Natural killer cell (primary cell): ENCODE results near the gene ABHD2. TPM values are rescaled to one million over a fixed set of nuclear protein-coding genes. Genes with fewer than 3 reads are reported as not detected.

Experiments used
- ATAC-seq, 3 donors: fragments of 150-1000 bp in 2 of 3; fragments of 200-7000 bp in 1 of 3; cut with Tn5 transposase; 1 replicate in 1 of 3; 2 replicates in 2 of 3; pipeline ENCODE4 v1.10.0; 2021; ENCODE audit warnings: mild to moderate bottlenecking in 2 of 3, moderate library complexity in 2 of 3
- DNase-seq, 2 donors: peaks; one replicate each; pipeline versions ENCODE4 v3.0.0 to v3.0.0-alpha.2; 2013 to 2021; ENCODE audit warnings: mixed read lengths in 1 of 2
- H3K27ac ChIP-seq: one replicate; pipeline ENCODE4 v1.5.1; 2013; ENCODE audit warnings: mild to moderate bottlenecking, low read length
- H3K27me3 ChIP-seq: one replicate; pipeline ENCODE4 v1.6.1; 2013; ENCODE audit warnings: low read length; ENCODE audit not compliant: control insufficient read depth, insufficient read depth
- H3K36me3 ChIP-seq: one replicate; pipeline ENCODE4 v1.6.1; 2013; ENCODE audit warnings: low read length; ENCODE audit not compliant: control insufficient read depth, insufficient read depth
- H3K4me1 ChIP-seq: one replicate; pipeline ENCODE4 v1.6.1; 2013; ENCODE audit warnings: low read length; ENCODE audit not compliant: control insufficient read depth, insufficient read depth
- H3K4me3 ChIP-seq: one replicate; pipeline ENCODE4 v1.5.1; 2013; ENCODE audit warnings: low read length
- H3K9me3 ChIP-seq: one replicate; pipeline ENCODE4 v1.6.1; 2013; ENCODE audit warnings: low read length; ENCODE audit not compliant: control insufficient read depth, insufficient read depth
- H3K27ac Mint-ChIP-seq, 2 donors: one replicate each; pipeline ENCODE4 v1.8.0; 2022; ENCODE audit warnings: mild to moderate bottlenecking in 2 of 2, mixed read lengths in 2 of 2, moderate library complexity in 1 of 2
- H3K27me3 Mint-ChIP-seq, 2 donors: one replicate each; pipeline ENCODE4 v1.8.0; 2022; ENCODE audit warnings: low read depth in 2 of 2, mixed read lengths in 2 of 2
- H3K36me3 Mint-ChIP-seq: one replicate; pipeline ENCODE4 v1.8.0; 2022; ENCODE audit warnings: mixed read lengths
- H3K4me1 Mint-ChIP-seq, 2 donors: one replicate each; pipeline ENCODE4 v1.8.0; 2022; ENCODE audit warnings: mixed read lengths in 2 of 2
- H3K4me3 Mint-ChIP-seq: one replicate; pipeline ENCODE4 v1.8.0; 2022; ENCODE audit warnings: mild to moderate bottlenecking, moderate library complexity, mixed read lengths
- H3K9me3 Mint-ChIP-seq, 2 donors: one replicate each; pipeline ENCODE4 v1.8.0; 2022; ENCODE audit warnings: mixed read lengths in 2 of 2
- WGBS: methylation state at CpG from one replicate; pipeline ENCODE4 v1.1.7; 2013; ENCODE audit warnings: missing lambda C conversion rate; ENCODE audit not compliant: insufficient coverage; 5-methylcytosine and 5-hydroxymethylcytosine counted together
- intact Hi-C: fragments of 100-400 bp; cut with micrococcal nuclease; formaldehyde crosslinking; loops from one replicate; pipeline ENCODE4 v1.14.2; 2022
- total RNA-seq, 4 donors: library from RNA; stranded (reverse); fragments of 120-200 nt in 1 of 4; gene quantifications; one replicate each; pipeline versions ENCODE4 v1.2.3 to v1.2.4, GENCODE V29; 2013 to 2022
- TF ChIP-seq, protein P1 (sequence below): fragments of 200-600 bp; IDR thresholded peaks from one replicate; pipeline ENCODE4 v1.8.0; 2022; ENCODE audit warnings: antibody characterized with exemption

ABHD2 gene
- total RNA-seq, 3 donors from 2014 or later (not counting 1 experiment from before 2014, with no cell fraction given): 187 to 236 (median 191) TPM

DNA sequence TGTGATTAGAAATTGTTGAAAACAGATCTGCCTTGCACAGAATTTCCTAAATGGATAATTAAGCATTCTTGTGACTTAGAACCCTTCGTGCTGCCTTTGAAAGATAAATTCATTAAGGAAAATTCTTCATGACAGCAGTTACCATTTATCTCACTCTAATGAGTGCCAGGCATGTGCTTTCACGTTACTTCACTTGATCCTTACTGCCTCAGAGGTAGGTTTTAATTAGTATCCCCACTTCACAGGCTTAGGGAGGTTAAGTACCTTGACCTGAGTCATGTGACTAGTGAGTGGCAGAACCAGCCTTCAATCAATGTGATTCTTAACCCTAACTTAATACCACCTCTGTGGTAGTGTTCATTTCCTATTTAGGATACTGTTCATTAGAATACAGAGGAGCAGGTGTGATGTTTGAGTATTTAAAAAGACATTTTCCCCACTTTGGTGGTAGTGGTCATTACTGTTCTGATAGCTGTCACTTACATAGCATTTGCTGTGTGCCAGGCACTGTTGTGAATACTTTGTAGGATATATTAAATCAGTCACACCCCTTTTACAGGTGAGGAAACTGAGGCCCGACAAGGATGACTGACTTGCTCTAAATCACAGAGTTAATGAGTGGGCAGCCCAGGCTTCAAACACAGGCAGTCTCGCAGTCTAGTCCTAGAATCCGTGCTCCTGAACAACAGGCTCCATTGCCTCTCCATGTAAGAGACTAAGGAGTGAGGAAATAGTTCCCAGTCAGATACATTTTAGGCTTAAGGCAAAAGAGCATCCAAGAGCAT is 75.2 kb downstream of the ABHD2 start:
- 98% methylated on average over 5 of the region's 5 CpGs for WGBS
- peaks cover 1% of the 10 kb centered on the region for H3K36me3 Mint-ChIP-seq
- no peak overlapping the region for H3K4me3 ChIP-seq
- no peak overlapping the region for H3K27ac ChIP-seq
- no peaks in the 10 kb centered on the region for H3K9me3 ChIP-seq
- H3K4me1 ChIP-seq: peaks cover 15% of the 10 kb centered on the region
- H3K4me1 Mint-ChIP-seq: peaks cover 47 to 55% of the 10 kb centered on the region in 2 donors
- intact Hi-C loops: no loop called here
- peak overlapping the region; percentile 83 to 88 for H3K27ac Mint-ChIP-seq
- H3K9me3 Mint-ChIP-seq: no peaks in the 10 kb centered on the region
- ATAC-seq (no peak), DNase-seq (no peak)
- H3K36me3 ChIP-seq: peaks cover 9% of the 10 kb centered on the region
- TF ChIP-seq, protein P1, sequence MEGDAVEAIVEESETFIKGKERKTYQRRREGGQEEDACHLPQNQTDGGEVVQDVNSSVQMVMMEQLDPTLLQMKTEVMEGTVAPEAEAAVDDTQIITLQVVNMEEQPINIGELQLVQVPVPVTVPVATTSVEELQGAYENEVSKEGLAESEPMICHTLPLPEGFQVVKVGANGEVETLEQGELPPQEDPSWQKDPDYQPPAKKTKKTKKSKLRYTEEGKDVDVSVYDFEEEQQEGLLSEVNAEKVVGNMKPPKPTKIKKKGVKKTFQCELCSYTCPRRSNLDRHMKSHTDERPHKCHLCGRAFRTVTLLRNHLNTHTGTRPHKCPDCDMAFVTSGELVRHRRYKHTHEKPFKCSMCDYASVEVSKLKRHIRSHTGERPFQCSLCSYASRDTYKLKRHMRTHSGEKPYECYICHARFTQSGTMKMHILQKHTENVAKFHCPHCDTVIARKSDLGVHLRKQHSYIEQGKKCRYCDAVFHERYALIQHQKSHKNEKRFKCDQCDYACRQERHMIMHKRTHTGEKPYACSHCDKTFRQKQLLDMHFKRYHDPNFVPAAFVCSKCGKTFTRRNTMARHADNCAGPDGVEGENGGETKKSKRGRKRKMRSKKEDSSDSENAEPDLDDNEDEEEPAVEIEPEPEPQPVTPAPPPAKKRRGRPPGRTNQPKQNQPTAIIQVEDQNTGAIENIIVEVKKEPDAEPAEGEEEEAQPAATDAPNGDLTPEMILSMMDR: no peak
- H3K27me3 ChIP-seq: no peaks in the 10 kb centered on the region
- no peak overlapping the region for H3K4me3 Mint-ChIP-seq
- H3K27me3 Mint-ChIP-seq: no peaks in the 10 kb centered on the region

DNA sequence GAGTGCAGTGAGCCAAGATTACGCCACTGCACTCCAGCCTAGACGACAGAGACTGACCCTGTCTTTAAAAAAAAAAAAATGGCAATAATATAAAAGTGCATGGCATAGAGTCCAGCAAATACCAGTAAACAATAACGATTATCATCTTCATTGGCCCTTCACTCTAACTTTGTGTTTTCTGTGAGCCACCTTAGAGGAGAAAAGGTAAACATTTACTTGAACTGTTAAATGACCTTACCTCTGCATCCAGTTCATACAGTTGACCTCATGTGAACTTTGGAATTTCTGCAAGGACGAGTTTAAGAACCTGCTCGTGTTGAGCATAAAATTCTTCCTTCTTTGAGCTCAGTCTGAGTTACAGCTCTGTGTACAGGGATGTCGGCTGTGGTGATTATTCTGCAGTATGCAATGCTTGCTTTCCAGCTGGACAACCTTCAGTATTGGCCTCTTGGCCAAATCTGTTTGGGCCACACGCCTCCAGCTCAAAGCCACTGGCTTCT is 76.5 kb downstream of the ABHD2 start:
- no peaks in the 10 kb centered on the region for H3K36me3 Mint-ChIP-seq
- DNase-seq (no peak), ATAC-seq (no peak)
- H3K27ac ChIP-seq: no peak overlapping the region
- no peak overlapping the region for H3K4me3 Mint-ChIP-seq
- WGBS: 97% methylated on average over 6 of the region's 7 CpGs
- intact Hi-C loops: no loop called here
- no peaks in the 10 kb centered on the region for H3K27me3 Mint-ChIP-seq
- H3K4me3 ChIP-seq: no peak overlapping the region
- H3K36me3 ChIP-seq: peaks cover 6% of the 10 kb centered on the region
- H3K9me3 ChIP-seq: no peaks in the 10 kb centered on the region
- H3K4me1 Mint-ChIP-seq: peaks cover 53 to 54% of the 10 kb centered on the region in 2 donors
- no peaks in the 10 kb centered on the region for H3K27me3 ChIP-seq
- TF ChIP-seq, protein P1: no peak
- peak overlapping the region; percentile 24 to 72 for H3K27ac Mint-ChIP-seq
- H3K9me3 Mint-ChIP-seq: no peaks in the 10 kb centered on the region
- H3K4me1 ChIP-seq: peaks cover 15% of the 10 kb centered on the region

DNA sequence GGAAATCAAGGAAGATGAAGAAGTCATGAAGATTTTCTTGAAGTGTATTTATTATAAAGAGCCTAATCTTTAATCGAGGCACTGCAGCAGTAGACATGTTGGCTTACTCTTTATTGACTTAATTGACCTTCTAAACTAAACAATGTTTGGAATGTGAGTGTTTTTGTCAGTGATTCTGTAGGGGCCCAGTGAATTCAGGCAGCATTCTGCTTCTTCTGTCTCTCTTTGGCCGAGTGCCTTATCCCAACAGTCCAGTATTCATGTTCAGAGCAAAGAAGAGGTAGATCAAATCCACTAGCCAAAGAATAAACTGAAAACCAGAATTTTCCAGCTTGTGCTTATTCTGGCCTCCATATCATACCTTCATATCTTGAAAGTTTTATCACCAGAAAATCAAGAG is 77.4 kb downstream of the ABHD2 start:
- Mint-ChIP-seq H3K9me3 (no peaks in the 10 kb centered on the region), H3K36me3 (no peaks in the 10 kb centered on the region), H3K4me1 (peaks cover 49 to 55% of the 10 kb centered on the region in 2 donors), H3K27me3 (no peaks in the 10 kb centered on the region), H3K4me3 (no peak overlapping the region), H3K27ac (peak overlapping the region in 1 of 2 donors; percentile 72)
- DNase-seq (no peak), ATAC-seq (no peak)
- peaks cover 15% of the 10 kb centered on the region for H3K4me1 ChIP-seq
- no peak overlapping the region for H3K27ac ChIP-seq
- TF ChIP-seq, protein P1: no peak
- H3K27me3 ChIP-seq: no peaks in the 10 kb centered on the region
- no peaks in the 10 kb centered on the region for H3K9me3 ChIP-seq
- no peak overlapping the region for H3K4me3 ChIP-seq
- WGBS: 46% methylated on average over 1 of the region's 2 CpGs
- H3K36me3 ChIP-seq: peaks cover 4% of the 10 kb centered on the region
- intact Hi-C loops: no loop called here
